Vagina (tissue), 2 donors: ENCODE measurements around the gene TMEM240.

Experiments
- CTCF ChIP-seq, 3 experiments: fragments of 450-650 bp in 2 of 3; fragments of 200-600 bp in 1 of 3; sonication (generic) in 1 of 3; IDR thresholded peaks; one replicate each; pipeline ENCODE4 v1.5.1; 2017 to 2019; ENCODE audit warnings: antibody characterized with exemption in 3 of 3, mild to moderate bottlenecking in 2 of 3, moderate library complexity in 2 of 3
- POLR2A ChIP-seq, 2 donors: fragments of 450-650 bp; IDR thresholded peaks; one replicate each; pipeline ENCODE4 v1.6.1; 2017; ENCODE audit warnings: antibody characterized with exemption in 2 of 2, mild to moderate bottlenecking in 2 of 2, moderate library complexity in 2 of 2

GRCh38 chr1:1539310-1540089 is 924 bp downstream of the TMEM240 start:
- TF ChIP-seq CTCF (IDR thresholded peaks at IDR 0.05) (no peak), POLR2A (IDR thresholded peaks at IDR 0.05) (no peak)
